ENCODE results near the gene HMBS.

Gene HMBS

DNA sequence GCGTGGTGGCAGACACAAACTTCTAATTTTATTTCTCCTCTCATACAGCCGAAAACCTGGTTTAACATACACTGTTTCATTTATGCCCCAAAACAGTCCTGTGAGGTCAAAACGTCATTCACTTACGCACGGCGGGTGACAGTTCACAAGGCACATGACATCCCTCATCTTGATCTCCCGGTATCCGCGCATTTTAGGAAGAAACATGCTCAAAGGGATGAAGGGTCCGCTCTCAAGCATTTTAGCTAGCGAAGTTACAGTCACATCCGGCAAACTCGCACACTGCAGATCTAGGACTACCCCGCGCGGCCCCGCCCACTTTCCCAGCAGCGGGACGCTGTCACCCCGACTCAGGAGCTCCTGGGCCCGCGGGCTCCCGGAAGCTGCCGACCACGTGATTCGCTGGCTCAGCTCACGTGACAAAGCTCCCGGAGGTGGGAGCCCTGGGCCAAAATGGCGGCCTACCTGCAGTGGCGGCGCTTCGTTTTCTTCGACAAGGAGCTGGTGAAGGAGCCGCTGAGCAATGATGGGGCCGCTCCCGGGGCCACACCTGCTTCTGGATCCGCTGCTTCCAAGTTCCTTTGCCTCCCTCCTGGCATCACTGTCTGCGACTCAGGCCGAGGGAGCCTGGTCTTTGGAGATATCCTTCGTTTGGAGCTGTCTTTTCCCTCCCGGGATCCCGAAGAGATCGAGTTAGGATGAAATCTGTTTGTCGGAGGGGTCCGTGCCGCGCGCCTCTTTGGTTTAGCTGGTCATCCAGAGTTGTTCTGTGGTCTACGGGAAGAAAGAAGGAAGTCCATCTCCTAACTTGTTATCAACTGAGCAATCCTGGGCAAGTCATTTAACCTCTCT, 17.1 kb upstream of the HMBS start, which contains the start of gene VPS11:
Gene VPS11 (plus strand): TSS at position 448 of the 852 bp plus-strand sequence. CDS start 6 bp downstream, at position 454.
- DNase-seq (ENCODE audit: low read depth) = peak; percentile 97

DNA sequence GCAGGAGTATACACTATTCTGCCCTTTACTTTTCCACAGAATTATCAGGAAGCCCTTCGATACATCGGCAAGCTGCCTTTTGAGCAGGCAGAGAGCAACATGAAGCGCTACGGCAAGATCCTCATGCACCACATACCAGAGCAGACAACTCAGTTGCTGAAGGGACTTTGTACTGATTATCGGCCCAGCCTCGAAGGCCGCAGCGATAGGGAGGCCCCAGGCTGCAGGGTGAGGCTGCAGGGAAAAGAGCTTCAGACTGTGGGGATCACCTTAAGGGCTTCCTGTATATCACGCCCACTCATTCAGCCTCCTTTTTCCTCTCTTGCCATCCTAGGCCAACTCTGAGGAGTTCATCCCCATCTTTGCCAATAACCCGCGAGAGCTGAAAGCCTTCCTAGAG, 6.8 kb upstream of the HMBS start:
- DNase-seq (ENCODE audit: low read depth) = no peak

DNA sequence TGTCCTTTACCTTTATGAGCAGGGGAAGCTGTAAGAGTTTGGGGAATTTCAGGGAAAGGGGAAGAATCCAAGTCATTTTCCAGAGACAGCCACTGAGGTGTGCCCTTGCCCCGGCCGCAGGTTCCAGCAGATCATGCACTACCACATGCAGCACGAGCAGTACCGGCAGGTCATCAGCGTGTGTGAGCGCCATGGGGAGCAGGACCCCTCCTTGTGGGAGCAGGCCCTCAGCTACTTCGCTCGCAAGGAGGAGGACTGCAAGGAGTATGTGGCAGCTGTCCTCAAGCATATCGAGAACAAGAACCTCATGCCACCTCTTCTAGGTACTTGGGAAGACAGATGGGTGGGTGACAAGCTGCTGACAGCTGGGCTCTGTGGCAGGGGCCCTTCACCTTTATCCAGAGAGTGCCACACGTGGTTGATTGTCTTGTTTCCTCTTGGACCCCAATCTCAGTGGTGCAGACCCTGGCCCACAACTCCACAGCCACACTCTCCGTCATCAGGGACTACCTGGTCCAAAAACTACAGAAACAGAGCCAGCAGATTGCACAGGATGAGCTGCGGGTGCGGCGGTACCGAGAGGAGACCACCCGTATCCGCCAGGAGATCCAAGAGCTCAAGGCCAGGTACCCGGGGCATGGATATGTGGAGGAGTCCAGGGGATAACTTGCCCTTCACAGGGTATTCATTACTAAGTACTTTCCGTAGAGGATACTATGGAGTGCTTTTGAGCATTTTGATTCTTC, 5.8 kb upstream of the HMBS start:
- no peak for DNase-seq (ENCODE audit: low read depth)

DNA sequence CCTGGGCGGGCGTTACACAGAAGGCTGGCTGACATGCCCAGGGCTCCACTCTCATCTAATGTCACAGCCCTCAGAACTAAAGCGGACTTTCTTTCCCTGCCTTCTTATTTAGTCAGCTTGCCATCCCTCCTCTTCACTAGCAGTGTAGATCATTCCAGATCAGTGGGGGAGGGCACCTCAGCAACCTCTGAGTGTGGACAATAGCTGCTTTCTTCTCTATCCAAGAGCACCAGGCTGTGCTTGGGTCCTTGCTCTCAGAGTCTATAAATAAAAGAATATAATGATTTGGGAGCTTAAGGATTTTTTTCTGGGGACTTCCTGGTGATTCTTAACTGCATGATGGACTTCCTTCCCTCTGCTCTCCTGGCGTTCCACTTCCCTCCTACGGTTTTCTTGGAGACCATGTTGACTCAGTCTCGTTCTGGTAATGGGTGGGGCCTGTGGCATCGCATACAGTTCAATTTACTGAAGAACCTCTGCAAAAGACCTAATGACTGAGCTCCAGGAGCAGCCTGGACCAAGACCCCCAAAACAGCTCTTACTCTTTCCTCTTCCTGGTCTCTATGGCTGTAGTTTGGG, 2.9 kb upstream of the HMBS start:
- DNase-seq (ENCODE audit: low read depth) = no peak

DNA sequence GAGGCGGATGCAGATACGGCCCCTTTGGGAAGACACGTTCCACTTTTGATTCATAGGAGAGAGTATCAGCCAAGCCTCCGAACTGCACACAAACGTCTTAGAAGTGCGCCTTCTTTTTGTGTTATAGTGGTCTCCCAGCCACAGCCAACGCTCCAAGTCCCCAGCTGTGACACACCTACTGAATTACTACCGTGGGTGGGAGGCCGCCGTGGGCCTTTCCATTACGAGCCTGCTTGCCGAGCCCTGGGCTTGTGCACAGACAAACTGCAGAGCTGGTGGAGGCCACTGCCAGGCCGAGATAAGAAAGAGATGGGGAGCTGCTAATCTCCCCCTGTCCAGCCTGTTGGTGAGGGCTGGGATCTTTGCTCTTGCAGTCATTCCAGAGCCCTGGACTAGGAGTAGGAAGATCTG, 761 bp downstream of the HMBS start:
- no peak for DNase-seq (ENCODE audit: low read depth)

DNA sequence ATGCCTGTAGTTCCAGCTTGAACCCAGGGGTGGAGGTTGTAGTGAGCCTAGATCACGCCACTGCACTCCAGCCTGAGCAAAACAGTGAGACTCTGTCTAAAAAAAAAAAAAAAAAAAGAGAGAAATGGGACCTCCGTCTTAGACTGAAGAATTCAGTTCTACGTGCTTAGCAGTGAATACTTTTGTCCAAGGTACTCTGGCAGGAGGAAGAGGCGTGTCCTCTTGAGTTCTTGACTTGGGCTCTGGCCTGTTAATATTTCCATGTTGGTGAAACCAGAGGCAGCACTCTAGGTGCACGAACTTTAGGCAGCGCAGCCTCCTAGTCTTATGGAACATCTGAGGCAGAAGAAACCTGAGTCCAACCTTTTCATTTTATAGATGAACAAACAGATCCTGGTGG, 2.4 kb downstream of the HMBS start:
- no peak for DNase-seq (ENCODE audit: low read depth)

DNA sequence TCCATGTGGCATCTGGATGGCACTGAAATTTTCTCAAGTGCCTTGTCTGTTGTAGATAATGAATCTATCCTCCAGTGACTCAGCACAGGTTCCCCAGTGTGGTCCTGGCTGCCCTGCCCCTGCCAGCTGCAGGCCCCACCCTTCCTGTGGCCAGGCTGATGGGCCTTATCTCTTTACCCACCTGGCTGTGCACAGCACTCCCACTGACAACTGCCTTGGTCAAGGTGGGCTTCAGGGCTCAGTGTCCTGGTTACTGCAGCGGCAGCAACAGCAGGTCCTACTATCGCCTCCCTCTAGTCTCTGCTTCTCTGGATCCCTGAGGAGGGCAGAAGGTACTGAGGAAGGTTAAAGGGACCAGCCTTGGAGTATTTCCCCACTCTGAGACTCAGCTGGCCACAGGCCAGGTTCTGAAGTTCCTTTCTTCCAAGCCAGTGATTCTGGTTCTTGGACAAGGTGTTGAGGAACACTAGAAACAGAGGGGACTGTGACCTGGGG, 3.1 kb downstream of the HMBS start:
- no peak for DNase-seq (ENCODE audit: low read depth)

DNA sequence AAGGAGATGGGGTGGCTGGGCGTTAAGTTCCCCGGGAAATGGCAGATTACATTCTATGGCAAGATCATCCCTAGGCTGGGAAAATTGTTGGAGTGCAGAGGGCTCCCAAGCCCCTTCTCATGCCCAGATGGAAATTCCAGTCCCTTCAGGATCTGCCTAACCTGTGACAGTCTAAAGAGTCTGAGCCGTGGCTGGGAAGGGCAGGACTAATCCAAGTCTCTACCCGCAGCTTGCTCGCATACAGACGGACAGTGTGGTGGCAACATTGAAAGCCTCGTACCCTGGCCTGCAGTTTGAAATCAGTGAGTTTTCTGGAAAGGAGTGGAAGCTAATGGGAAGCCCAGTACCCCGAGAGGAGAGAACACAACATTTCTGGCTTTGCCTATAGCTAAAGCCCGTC, 3.7 kb downstream of the HMBS start:
- DNase-seq (ENCODE audit: low read depth) = no peak

DNA sequence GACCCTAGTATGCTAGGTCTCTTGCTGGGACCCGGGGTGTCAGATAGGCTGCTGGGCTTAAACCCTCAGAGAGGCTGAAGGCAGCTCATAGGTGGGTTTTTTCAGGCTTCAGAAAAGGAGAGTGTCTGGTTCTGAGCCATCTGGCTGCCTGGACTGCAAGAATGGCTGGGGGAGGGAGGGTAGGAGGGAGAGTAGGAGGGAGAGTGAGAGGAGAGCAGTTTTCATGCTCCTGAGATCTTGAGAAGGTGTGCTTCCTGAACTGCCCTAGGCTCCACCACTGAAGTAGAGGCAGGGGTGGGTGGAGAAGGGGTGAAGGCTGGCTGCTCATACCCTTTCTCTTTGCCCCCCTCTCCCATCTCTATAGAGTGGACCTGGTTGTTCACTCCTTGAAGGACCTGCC, 4.6 kb downstream of the HMBS start:
- no peak for DNase-seq (ENCODE audit: low read depth)

DNA sequence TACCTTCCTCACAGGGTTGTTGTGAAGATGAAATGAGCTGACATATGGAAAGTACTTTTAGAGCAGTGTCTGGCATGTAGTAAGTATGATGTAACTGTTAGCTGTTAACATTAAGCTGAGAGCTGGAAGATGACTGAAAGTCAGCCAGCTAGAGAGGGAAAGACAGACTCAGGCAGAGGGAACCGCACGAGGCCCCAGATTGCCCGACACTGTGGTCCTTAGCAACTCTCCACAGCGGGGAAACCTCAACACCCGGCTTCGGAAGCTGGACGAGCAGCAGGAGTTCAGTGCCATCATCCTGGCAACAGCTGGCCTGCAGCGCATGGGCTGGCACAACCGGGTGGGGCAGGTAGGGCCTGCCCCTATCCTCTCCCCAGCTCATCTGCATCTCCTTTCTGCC, 6.5 kb downstream of the HMBS start:
- no peak for DNase-seq (ENCODE audit: low read depth)

DNA sequence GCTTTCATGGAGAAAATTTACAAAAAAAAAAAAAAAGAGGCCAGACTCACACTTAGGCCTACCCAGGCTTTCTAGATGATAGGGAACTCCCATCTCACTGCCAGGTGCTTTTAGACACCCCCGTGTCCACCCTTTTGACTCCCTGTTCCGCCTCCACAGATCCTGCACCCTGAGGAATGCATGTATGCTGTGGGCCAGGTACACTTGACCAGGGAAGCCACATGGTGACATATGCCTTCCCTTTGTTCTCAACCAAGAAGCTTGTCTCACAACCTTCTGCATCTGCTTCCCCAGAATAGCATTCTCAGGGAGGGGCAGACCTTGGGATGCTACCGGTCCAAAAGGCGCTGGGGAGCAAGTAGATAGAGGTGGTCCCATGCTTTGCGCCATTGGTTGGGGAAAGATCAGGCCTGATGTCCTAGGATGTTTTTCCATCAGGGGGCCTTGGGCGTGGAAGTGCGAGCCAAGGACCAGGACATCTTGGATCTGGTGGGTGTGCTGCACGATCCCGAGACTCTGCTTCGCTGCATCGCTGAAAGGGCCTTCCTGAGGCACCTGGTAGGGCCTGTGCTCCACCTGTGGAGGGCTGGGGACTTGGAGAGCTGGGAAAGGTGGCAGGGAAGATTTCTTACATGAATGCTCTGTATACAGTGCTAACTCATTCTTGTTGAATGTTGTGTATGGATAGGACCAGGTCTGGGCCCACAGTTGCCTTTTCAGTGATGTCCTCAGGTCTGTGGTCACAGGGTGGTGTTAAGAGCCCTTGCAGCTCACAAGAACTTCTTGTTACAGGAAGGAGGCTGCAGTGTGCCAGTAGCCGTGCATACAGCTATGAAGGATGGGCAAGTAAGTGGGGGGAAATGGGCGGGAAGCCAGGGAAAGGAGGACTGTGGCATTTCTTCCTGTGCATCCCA, 7.5 kb downstream of the HMBS start:
- DNase-seq (ENCODE audit: low read depth) = no peak

DNA sequence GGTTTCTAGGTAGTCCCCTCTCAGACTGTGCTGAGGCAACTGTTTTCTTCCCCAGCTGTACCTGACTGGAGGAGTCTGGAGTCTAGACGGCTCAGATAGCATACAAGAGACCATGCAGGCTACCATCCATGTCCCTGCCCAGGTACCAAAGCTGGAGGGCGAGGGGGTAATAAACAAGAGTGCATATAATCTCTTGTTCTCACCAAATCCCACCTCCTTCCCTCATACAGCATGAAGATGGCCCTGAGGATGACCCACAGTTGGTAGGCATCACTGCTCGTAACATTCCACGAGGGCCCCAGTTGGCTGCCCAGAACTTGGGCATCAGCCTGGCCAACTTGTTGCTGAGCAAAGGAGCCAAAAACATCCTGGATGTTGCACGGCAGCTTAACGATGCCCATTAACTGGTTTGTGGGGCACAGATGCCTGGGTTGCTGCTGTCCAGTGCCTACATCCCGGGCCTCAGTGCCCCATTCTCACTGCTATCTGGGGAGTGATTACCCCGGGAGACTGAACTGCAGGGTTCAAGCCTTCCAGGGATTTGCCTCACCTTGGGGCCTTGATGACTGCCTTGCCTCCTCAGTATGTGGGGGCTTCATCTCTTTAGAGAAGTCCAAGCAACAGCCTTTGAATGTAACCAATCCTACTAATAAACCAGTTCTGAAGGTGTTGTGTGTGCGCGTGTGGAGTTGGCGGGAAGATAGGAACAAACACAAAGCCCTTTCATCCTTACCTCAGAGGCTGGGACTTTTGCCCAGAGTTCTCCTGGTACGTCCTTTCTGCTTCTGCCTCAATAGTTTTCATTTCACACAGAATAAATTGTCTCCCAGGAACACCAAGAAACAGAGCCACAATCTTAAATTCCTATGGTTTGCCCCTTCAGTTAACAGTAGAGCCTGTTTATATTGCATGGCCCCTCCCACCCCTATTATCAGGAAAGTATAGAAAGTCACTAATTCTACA, 8.5 kb downstream of the HMBS start:
- no peak for DNase-seq (ENCODE audit: low read depth)

DNA sequence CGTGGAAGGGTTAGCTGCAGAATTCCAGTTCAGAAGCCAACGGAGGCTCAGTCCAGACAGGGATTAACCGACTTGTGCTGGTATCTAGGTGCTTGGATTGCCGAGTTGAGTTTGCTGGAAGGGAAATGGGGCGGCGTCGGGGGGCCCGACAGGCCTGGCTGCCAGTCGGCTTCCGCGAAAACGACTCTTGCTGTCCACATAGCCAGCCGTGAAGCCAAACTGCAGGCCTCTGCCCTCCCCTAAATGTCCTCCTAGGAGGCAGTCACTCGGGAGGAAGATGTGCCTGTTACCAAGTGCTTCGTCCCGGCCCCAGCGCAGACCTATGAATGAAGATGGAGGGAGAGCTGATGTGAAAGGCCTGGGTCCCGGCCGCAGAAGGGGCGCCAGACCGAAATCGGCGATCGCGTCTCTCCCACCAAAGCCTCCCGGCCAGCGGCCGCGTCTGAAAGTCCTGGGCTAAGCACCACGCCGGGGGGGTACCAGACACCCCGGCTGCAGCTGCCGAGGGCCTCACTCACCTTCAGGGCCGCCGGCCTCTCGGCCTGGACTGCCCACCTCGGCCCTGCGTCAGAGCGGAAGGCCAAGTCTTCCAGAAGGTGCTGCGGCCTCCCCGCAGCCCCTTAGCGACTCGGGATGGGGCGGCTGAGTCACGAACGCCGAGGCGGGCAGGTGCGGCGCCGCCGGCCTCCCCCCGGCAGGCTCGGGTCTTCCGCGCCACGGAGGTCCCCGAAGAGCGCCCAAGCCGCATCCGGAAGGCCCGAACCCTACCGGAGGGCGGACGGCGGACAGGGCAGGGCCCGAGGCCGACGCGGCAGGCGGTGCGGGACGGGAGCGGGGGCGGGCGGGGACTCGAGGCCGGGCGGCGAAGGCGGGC, 9.5 kb downstream of the HMBS start:
- peak; percentile 42 for DNase-seq (ENCODE audit: low read depth)

DNA sequence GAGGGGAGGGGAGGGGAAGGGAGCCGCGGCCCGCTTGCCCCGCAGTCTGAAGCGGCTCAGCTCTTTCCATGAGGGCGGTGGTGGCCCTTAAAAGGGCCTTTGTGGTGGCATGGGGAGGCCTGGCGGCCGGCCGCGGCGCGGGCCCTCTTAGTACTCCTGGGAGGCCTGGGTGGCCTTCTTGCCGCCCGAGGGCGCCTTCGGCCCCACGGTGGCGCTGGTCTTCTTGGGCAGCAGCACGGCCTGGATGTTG, 10.1 kb downstream of the HMBS start:
- DNase-seq (ENCODE audit: low read depth) = peak; percentile 46

DNA sequence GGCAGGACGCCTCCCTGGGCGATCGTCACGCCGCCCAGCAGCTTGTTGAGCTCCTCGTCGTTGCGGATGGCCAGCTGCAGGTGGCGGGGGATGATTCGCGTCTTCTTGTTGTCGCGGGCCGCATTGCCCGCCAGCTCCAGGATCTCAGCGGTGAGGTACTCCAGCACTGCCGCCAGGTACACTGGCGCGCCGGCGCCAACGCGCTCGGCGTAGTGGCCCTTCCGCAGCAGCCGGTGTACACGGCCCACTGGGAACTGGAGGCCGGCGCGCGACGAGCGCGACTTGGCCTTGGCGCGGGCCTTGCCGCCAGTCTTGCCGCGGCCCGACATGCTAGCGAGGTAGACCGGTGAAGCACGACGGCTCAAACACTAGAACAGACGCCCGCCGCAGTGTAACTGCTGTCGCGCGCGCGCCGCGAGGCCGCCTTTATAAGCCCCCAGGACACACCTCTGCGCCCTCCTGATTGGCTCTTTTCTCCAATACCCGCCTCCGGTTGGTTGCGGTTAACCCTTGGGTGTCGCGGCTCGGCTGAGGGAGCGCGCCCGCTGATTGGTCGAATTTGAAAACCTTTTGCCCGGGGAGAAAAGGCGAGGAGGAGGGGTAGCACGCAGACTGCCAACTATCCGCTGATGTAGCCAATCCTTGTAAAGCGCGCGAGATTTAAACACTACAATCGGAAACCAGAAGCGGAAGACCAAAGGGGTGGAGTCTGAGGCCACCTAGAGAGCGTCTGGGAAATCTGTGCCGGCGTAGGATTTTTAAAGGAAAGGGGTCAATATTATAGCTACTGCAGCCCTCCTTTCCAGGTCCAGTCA, 10.6 kb downstream of the HMBS start:
- DNase-seq (ENCODE audit: low read depth) = peak; percentile 98

DNA sequence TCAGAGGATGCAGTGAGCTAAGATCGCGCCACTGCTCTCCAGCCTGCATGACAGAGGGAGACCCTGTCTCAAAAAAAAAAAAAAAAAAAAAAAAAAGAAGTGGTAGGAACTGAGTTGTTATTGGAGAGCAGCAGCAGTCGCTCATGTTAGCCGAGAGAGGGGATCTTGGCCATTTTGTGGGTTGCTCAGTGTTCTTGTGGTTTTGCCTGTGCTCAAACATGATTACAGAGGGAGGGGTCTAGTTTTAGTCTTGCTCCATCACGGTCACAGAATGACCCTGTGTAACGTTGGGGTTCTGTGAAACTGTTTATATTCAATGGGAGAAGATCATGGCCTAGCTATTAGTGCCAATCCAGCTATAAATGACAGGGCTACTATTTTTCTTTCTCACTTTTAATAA, 15.0 kb downstream of the HMBS start:
- no peak for DNase-seq (ENCODE audit: low read depth)

DNA sequence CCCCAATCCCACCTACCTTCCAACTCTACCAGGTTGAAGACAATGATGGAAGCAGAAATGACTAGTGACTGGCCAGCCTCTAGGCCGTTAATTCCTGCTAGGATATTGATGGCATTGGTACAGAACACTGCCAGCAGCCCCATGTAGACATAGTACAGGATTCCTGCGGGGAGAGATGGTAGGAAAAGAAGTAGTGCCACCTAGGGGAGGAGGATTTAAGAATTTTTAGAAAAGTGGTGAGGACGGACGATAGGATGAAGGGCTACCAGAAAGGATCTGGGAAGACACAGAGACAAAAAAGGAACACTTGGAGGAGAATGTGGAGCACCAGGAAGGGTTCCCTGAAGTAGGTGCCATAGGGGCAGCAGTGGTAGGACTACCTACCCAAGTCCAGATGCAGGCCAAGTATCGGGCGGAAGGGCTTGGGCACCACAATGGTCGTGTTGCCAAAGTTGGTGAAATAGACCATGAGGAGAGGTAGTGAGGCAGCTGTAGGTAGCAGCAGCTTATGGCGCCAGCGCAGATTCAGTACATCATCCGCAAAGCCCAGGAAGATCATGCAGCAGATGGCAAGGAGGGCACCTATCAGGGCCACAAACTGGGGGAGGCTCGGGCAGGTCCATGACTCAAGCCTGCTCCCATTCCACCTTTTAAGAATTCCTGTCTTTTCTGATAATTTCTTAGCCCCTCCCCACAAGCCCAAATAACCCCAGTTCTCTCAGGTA, 15.7 kb downstream of the HMBS start:
- no peak for DNase-seq (ENCODE audit: low read depth)
